RWPE2 (cell line): ENCODE results near the gene RNF141.

Source experiments
- ATAC-seq: fragments of 200-7000 bp; cut with Tn5 transposase; 3 replicates; pipeline ENCODE4 v1.9.1; 2021; ENCODE audit warnings: low read depth
- DNase-seq: peaks from one replicate; pipeline ENCODE4 v3.0.0-alpha.2; 2020; ENCODE audit warnings: low spot score
- H3K27ac ChIP-seq: fragments of 450-650 bp; 2 replicates; pipeline ENCODE4 v1.5.1; 2017; ENCODE audit warnings: mild to moderate bottlenecking; ENCODE audit not compliant: poor library complexity, severe bottlenecking
- H3K27me3 ChIP-seq: fragments of 250-450 bp; sonication (Bioruptor Pico); 2 replicates; pipeline ENCODE4 v1.5.1; 2021; ENCODE audit warnings: mild to moderate bottlenecking, moderate library complexity; ENCODE audit not compliant: insufficient read depth, poor library complexity, severe bottlenecking
- H3K36me3 ChIP-seq: fragments of 250-450 bp; sonication (Bioruptor Pico); 2 replicates; pipeline ENCODE4 v1.5.1; 2020; ENCODE audit warnings: low read depth, mild to moderate bottlenecking, moderate library complexity
- H3K4me1 ChIP-seq: fragments of 250-450 bp; sonication (Bioruptor Pico); 2 replicates; pipeline ENCODE4 v1.5.1; 2021; ENCODE audit warnings: mild to moderate bottlenecking, moderate library complexity; ENCODE audit not compliant: insufficient read depth, poor library complexity, severe bottlenecking
- H3K4me3 ChIP-seq: fragments of 250-450 bp; sonication (Bioruptor Pico); 2 replicates; pipeline ENCODE4 v1.5.1; 2021; ENCODE audit warnings: mild to moderate bottlenecking, moderate library complexity; ENCODE audit not compliant: severe bottlenecking
- H3K9me3 ChIP-seq: fragments of 250-450 bp; sonication (Bioruptor Pico); 2 replicates; pipeline ENCODE4 v1.5.1; 2021; ENCODE audit warnings: mild to moderate bottlenecking, moderate library complexity; ENCODE audit not compliant: severe bottlenecking
- CTCF ChIP-seq: fragments of 450-650 bp; IDR thresholded peaks from one replicate; pipeline ENCODE4 v1.5.1; 2017; ENCODE audit warnings: mild to moderate bottlenecking, moderate library complexity; ENCODE audit not compliant: poor library complexity, severe bottlenecking

RNF141 gene

GRCh38 chr11:10500757-10501684 is 40.0 kb downstream of the RNF141 start:
- Histone ChIP-seq H3K27ac (no peak overlapping the region), H3K4me3 (no peak overlapping the region), H3K4me1 (peaks cover 7% of the 10 kb centered on the region), H3K27me3 (no peaks in the 10 kb centered on the region), H3K9me3 (no peaks in the 10 kb centered on the region), H3K36me3 (peaks cover 52% of the 10 kb centered on the region)
- TF ChIP-seq CTCF: no peak
- ATAC-seq: no peak
- DNase-seq: no peak

- Histone ChIP-seq H3K27me3 (no peaks in the 10 kb centered on the region), H3K4me3 (no peak overlapping the region), H3K4me1 (no peaks in the 10 kb centered on the region), H3K27ac (no peak overlapping the region), H3K9me3 (no peaks in the 10 kb centered on the region), H3K36me3 (peaks cover 52% of the 10 kb centered on the region)
- no peak for TF ChIP-seq CTCF
- DNase-seq (no peak), ATAC-seq (no peak)
Measured at GRCh38 chr11:10499874-10500601, 40.9 kb downstream of the RNF141 start.

GRCh38 chr11:10499452-10499851 is 41.5 kb downstream of the RNF141 start:
- Histone ChIP-seq H3K4me1 (no peaks in the 10 kb centered on the region), H3K9me3 (no peaks in the 10 kb centered on the region), H3K27ac (no peak overlapping the region), H3K4me3 (no peak overlapping the region), H3K27me3 (no peaks in the 10 kb centered on the region), H3K36me3 (peaks cover 49% of the 10 kb centered on the region)
- TF ChIP-seq CTCF: no peak
- no peak for DNase-seq
- ATAC-seq: no peak

GRCh38 chr11:10498426-10499250 is 42.3 kb downstream of the RNF141 start:
- Histone ChIP-seq H3K27me3 (no peaks in the 10 kb centered on the region), H3K9me3 (no peaks in the 10 kb centered on the region), H3K4me3 (no peak overlapping the region), H3K27ac (no peak overlapping the region), H3K4me1 (no peaks in the 10 kb centered on the region), H3K36me3 (peaks cover 51% of the 10 kb centered on the region)
- DNase-seq: no peak
- TF ChIP-seq CTCF: no peak
- no peak for ATAC-seq
